IPS DF 6.9 (cell line): ENCODE data around the gene REV3L.
"Not testable (repeated sequence)": the region's sequence is repeated elsewhere in the genome, so short reads cannot be mapped to it uniquely, and the experiment has no call there.

Source experiments
- DNase-seq: peaks from one replicate; pipeline ENCODE4 v3.0.0-alpha.2; 2013; ENCODE audit warnings: low read depth, low spot score
- H3K27ac ChIP-seq: one replicate; pipeline ENCODE4 v1.5.1; 2013; ENCODE audit warnings: low read length, control low read depth
- H3K27me3 ChIP-seq: 2 replicates; pipeline ENCODE4 v1.6.1; 2013; ENCODE audit warnings: mild to moderate bottlenecking, low read length; ENCODE audit not compliant: control insufficient read depth, insufficient read depth
- H3K36me3 ChIP-seq: 2 replicates; pipeline ENCODE4 v1.6.1; 2013; ENCODE audit warnings: low read length; ENCODE audit not compliant: control insufficient read depth, insufficient read depth
- H3K4me1 ChIP-seq: 2 replicates; pipeline ENCODE4 v1.6.1; 2013; ENCODE audit warnings: low read length; ENCODE audit not compliant: control insufficient read depth, insufficient read depth
- H3K4me3 ChIP-seq: 2 replicates; pipeline ENCODE4 v1.5.1; 2013; ENCODE audit warnings: mild to moderate bottlenecking, low read length
- H3K9me3 ChIP-seq: 2 replicates; pipeline ENCODE4 v1.6.1; 2013; ENCODE audit warnings: low read length, inconsistent platforms; ENCODE audit not compliant: control insufficient read depth, insufficient read depth
- WGBS: extraction: QIAGEN DNeasy Blood & Tissue Kit; methylation state at CpG from one replicate; pipeline ENCODE4 v1.1.7; 2013; ENCODE audit warnings: mixed read lengths, missing lambda C conversion rate; ENCODE audit not compliant: insufficient read length, insufficient coverage; 5-methylcytosine and 5-hydroxymethylcytosine counted together

The REV3L gene

DNA sequence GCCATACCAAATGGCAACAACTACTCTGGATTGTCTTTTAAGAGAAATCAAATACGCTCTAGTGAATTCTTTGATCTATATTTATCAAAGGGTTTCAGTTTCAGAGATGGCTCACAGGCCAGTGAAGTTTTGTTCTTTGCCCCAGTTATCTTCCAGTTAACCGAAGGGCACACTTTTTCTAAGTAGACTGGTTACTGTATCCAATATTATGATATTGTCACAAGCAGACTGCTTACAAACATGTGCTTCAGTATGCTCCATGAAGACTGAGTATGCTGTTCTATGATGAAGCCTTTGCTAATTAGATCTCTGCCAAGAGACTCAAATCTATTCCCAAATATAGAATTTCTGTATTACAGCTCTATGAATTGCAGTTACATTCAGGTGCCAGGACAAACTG, 181.1 kb downstream of the REV3L start:
- H3K4me1 ChIP-seq = no peaks in the 10 kb centered on the region
- no peaks in the 10 kb centered on the region for H3K27me3 ChIP-seq
- WGBS = no CpG with 5 or more reads among the region's 2 CpGs
- no peaks in the 10 kb centered on the region for H3K9me3 ChIP-seq
- no peak overlapping the region for H3K4me3 ChIP-seq
- no peaks in the 10 kb centered on the region for H3K36me3 ChIP-seq
- DNase-seq = no peak
- H3K27ac ChIP-seq = no peak overlapping the region

DNA sequence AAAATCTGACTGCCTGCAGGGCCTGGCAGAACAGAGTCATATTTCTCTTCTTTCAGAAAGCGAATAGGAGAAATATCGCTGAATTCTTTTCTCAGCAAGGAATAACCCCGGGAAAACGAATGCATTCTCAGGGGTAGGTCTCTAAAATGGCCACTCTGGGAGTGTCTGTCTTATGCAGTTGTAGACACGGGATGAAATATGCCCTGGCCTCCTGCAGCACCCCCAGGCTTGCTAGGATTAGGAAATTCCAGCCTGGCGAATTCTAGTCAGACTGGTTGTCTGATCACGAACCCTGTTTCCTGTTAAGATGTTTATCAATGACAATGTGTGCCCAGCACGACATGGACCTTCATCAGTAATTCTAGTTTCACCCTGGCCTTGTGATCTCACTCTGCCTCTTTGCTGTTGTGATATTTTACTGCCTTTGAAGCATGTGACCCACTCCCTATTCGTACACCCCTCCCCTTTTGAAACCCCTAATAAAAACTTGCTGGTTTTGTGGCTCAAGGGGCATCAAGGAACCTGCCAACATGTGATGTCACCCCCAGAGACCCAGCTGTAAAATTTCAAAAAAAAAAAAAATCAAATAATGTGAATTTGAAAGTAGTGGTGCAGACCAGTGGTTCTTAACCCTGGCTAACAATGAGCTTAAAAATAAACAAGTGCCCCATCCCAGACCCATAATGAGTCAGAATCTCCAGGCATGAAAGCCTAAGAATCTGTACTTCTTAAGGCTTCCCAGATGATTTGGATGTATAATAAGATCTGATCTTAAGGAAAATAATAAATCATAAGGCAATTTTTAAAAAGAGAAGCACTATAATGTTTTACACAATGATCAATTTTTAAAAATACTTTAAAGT, 181.8 kb downstream of the REV3L start:
- WGBS = no CpG with 5 or more reads among the region's 9 CpGs
- not testable (repeated sequence) for H3K4me1 ChIP-seq, DNase-seq, H3K4me3 ChIP-seq, H3K36me3 ChIP-seq, H3K9me3 ChIP-seq, H3K27me3 ChIP-seq, H3K27ac ChIP-seq

DNA sequence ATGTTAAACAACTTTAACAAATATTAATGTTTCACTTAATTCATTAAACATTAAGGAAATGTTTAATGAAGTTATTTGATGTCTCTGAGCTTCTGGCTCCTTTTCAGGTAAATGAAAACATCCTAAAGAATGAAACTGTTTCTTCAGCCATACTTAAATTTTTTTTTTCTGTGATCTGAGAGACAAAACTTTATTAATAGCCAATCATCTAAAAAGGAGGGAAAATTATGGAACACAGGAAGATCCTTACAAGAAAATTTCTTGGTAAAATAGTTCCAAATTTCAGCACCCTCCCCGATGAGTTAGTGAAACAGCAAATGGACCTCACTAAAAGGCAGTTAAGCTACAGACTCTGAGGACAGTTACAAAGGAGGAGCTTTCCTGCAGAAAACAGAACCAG, 185.2 kb downstream of the REV3L start:
- H3K9me3 ChIP-seq = no peaks in the 10 kb centered on the region
- no peaks in the 10 kb centered on the region for H3K36me3 ChIP-seq
- H3K27ac ChIP-seq = no peak overlapping the region
- H3K27me3 ChIP-seq = no peaks in the 10 kb centered on the region
- no peak overlapping the region for H3K4me3 ChIP-seq
- WGBS = no CpG with 5 or more reads among the region's 1 CpG
- no peaks in the 10 kb centered on the region for H3K4me1 ChIP-seq
- DNase-seq = no peak

DNA sequence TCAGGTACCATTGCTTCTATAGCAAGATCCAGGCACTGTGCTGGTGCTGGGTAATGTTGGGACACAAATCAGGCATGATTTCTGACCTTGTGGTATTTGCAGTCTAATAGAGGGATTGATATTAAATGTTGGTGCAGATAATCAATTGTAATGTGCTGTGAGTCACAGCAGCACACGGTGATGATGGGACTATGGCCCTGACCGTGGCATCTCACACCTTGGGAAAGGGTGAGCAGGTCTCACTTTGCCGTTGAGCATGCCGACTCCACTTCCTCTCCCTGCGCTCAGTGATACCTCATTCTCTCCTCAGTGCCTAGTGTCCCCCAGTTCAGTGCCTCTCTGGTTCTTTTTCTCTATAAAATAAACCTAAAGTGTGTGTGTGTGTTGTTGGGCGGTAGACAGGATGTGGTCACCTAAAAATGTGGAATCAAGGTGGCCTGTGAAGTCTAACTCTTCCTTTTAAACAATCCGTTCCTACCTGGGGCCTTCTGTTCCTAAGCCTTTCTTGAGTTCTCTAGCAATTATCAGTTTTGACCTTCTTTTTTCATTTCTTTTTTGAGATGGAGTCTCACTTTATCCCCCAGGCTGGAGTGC, 188.5 kb downstream of the REV3L start:
- Histone ChIP-seq H3K27ac (no peak overlapping the region), H3K4me3 (no peak overlapping the region), H3K27me3 (no peaks in the 10 kb centered on the region), H3K36me3 (no peaks in the 10 kb centered on the region), H3K9me3 (no peaks in the 10 kb centered on the region), H3K4me1 (no peaks in the 10 kb centered on the region)
- no peak for DNase-seq
- WGBS = no CpG with 5 or more reads among the region's 7 CpGs

DNA sequence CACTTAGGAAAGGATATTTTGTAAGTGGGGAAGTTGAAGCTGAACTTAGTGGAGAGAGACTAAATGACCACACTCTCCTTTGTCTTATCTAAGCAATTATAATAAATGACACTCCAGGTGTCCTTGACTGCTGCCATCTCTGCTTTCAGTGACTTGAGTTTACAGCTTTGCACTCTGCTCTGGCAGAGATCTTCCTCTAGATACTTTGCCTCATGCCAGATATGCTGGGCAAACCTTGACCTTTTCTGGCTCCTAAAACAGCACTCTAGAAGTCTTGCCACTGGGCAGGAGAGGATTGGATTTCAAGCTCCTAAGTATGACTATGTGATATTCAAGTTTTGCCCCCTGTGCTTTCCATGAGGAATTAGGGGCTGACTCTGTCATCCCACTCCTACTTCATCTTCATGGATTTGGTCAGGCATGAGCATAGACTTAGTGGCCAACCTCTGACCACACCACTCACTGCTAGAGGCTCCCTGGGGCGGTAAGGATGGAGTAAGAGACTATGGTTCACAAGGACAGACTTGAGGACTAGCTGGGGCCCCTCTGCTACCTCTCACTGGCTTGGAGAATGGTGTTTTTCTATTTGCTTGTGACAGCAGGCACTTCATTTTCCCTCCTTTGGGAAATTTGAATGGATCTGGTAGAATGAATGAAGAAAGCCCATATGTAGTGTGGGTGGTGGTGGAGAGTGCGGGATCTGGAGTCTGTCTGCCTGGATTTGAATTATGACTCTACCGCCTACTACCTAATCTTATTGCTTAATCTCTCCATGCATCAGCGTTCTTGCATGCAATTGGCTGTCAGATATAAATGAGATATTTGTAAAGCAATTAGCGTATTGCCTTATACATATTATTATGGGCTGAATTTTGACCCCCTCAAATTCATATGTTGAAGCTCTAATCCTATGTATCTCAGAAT, 191.4 kb downstream of the REV3L start:
- Histone ChIP-seq H3K4me1 (no peaks in the 10 kb centered on the region), H3K4me3 (no peak overlapping the region), H3K9me3 (no peaks in the 10 kb centered on the region), H3K27ac (no peak overlapping the region), H3K36me3 (no peaks in the 10 kb centered on the region), H3K27me3 (no peaks in the 10 kb centered on the region)
- WGBS = no CpG with 5 or more reads among the region's 5 CpGs
- DNase-seq = no peak

DNA sequence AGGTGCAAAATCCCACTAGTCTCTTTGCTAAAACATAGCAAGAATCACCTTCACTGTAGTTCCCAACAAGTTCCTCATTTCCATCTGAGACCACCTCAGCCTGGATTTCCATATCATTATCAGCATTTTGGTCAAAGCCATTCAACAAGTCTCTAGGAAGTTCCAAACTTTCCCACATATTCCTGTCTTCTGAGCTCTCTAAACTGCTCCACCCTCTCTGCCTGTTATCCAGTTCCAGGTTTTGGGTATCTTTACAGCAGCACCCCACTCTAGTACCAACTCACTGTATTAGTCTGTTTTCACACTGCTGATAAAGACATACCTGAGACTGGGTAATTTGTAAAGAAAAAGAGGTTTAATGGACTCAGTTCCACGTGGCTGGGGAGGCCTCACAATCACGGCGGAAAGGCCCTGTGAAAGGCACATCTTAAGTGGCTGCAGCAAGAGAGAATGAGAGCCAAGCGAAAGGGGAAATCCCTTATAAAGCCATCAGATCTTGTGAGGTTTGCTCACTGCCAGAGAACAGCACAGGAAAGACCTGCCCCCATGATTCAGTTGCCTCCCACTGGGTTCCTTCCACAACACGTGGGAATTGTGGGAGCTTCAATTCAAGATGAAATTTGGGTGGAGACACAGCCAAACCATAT, 192.2 kb downstream of the REV3L start:
- not testable (repeated sequence) for H3K4me1 ChIP-seq, DNase-seq, H3K4me3 ChIP-seq, H3K27me3 ChIP-seq, H3K9me3 ChIP-seq, H3K27ac ChIP-seq, H3K36me3 ChIP-seq
- WGBS = no CpG with 5 or more reads among the region's 5 CpGs

DNA sequence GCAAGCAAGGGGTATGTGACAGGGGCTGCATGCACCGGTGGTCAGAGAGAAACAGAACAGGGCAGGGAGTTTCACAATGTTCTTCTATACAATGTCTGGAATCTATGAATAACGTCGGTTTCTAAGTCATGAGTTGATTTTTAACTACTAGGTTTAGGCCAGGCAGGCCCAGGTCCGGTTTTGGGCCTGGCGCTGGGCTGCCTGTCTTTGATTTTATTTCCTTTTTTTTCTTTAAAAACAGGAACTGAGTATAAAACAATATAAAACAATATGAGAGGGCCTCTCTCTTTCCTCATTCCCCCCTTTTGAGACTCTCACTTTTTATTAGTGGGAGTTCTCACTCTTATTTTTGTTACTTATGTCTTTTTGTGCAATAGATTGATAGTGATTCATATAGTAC, 198.7 kb downstream of the REV3L start:
- H3K4me1 ChIP-seq, H3K27ac ChIP-seq, H3K9me3 ChIP-seq, H3K27me3 ChIP-seq, DNase-seq, H3K36me3 ChIP-seq, H3K4me3 ChIP-seq: not testable (repeated sequence)
- WGBS = no CpG with 5 or more reads among the region's 5 CpGs

DNA sequence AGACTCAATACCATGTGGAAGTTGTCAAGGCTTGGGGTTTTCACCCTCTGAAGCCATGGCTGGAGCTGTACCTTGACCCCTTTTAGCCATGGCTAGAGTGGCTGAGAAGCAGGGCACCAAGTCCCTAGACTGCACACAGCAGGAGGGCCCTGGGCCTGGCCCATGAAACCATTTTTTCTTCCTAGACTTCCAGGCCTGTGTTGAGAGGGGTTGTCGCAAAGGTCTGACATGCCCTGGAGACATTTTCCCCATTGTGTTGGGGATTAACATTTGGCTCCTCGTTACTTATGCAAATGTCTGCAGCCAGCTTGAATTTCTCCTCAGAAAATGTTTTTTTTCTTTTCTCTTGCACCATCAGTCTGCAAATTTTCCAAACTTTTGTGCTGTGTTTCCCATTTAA, 199.3 kb downstream of the REV3L start:
- Histone ChIP-seq H3K36me3 (no peaks in the 10 kb centered on the region; the same call in 1 of the 2 replicates), H3K27ac (no peak overlapping the region)
- no CpG with 5 or more reads among the region's 2 CpGs for WGBS

DNA sequence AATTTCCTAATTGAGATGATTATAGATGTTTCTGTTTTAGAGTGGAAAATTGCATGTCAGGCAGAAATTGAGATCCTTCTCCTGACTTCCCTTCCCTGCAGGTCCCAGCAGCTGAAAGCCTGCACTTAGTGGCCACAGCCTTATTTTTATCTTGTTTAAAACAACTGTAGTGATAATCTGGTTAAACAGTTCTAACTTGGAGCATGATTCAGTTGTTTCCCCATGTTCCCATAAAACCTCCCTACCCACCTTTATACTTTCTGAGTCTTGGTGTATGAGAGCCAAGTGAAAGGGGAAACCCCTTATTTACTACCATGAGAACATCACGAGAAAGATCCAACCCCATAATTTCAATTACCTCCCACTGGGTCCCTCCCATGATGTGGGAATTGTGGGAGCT, 200.5 kb downstream of the REV3L start:
- no CpG with 5 or more reads among the region's 1 CpG for WGBS
- Histone ChIP-seq H3K27me3 (no peaks in the 10 kb centered on the region), H3K4me3 (no peak overlapping the region), H3K27ac (no peak overlapping the region), H3K9me3 (no peaks in the 10 kb centered on the region), H3K4me1 (no peaks in the 10 kb centered on the region), H3K36me3 (no peaks in the 10 kb centered on the region; the same call in 1 of the 2 replicates)
- DNase-seq = no peak

More for the DNA sequence above, 199.3 kb downstream of the REV3L start:
- Histone ChIP-seq H3K4me1 (no peaks in the 10 kb centered on the region), H3K9me3 (no peaks in the 10 kb centered on the region), H3K27me3 (no peaks in the 10 kb centered on the region), H3K4me3 (no peak overlapping the region)
- DNase-seq = no peak

DNA sequence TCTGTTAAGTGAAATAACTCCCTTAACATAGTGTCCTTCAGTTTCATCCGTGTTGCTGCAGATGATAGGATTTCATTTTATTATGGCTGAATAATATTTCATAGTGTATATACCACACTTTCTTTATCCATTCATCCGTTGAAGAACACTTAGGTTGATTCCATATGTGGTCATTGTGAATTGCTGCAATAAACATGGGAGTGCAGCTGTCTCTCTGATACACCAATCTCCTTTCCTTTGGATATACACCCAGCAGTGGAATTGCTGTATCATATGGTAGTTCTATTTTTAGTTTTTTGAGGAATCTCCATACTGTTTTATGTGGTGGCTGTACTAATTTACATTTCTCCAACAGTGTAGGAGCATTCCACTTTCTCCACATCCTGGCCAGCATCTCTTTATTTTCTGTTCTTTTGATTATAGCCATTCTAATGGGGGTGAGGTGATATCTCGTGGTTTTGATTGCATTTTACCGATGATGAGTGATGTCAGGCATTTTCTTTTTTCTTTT, 202.5 kb downstream of the REV3L start:
- Histone ChIP-seq H3K27ac (no peak overlapping the region), H3K36me3 (peaks cover 8% of the 10 kb centered on the region; the same call in 1 of the 2 replicates), H3K9me3 (no peaks in the 10 kb centered on the region), H3K4me1 (no peaks in the 10 kb centered on the region), H3K27me3 (no peaks in the 10 kb centered on the region), H3K4me3 (no peak overlapping the region)
- no peak for DNase-seq
- no CpG with 5 or more reads among the region's 4 CpGs for WGBS
